Heart left ventricle (tissue), 16 donors: ENCODE measurements around the gene NXPE4. TPM values are rescaled to one million over a fixed set of nuclear protein-coding genes. Genes with fewer than 3 reads are reported as not detected.

Source experiments
- ATAC-seq, 4 donors: fragments of 200-7000 bp; cut with Tn5 transposase; one replicate each; pipeline ENCODE4 v1.9.1; 2020 to 2022; ENCODE audit warnings: moderate library complexity in 4 of 4, mild to moderate bottlenecking in 3 of 4, moderate number of reproducible peaks in 1 of 4
- DNase-seq, 5 donors: peaks; one replicate each; pipeline ENCODE4 v3.0.0-alpha.2; 2020
- H3K27ac ChIP-seq, 12 donors: fragments of 200-600 bp; sonication (generic) in 4 of 12; one replicate each; pipeline versions ENCODE4 v1.5.0 to v1.8.0; 2016 to 2022; ENCODE audit warnings: mild to moderate bottlenecking in 2 of 12
- H3K27me3 ChIP-seq, 9 donors: fragments of 200-600 bp; sonication (generic) in 2 of 9; one replicate each; pipeline versions ENCODE4 v1.5.1 to v1.8.0; 2016 to 2022; ENCODE audit warnings: mild to moderate bottlenecking in 3 of 9
- H3K36me3 ChIP-seq, 9 donors: fragments of 200-600 bp; sonication (generic) in 2 of 9; one replicate each; pipeline versions ENCODE4 v1.5.0 to v1.8.0; 2018 to 2022; ENCODE audit warnings: mild to moderate bottlenecking in 2 of 9
- H3K4me1 ChIP-seq, 12 donors: fragments of 200-600 bp; sonication (generic) in 4 of 12; one replicate each; pipeline versions ENCODE4 v1.5.0 to v1.8.0; 2016 to 2022; ENCODE audit warnings: mild to moderate bottlenecking in 3 of 12
- H3K4me3 ChIP-seq, 12 donors: fragments of 200-600 bp; sonication (generic) in 4 of 12; one replicate each; pipeline versions ENCODE4 v1.5.0 to v1.8.0; 2017 to 2022; ENCODE audit warnings: mild to moderate bottlenecking in 9 of 12, moderate library complexity in 4 of 12
- H3K9me3 ChIP-seq, 12 donors: fragments of 200-600 bp; sonication (generic) in 4 of 12; one replicate each; pipeline versions ENCODE4 v1.5.0 to v1.8.0; 2016 to 2022; ENCODE audit warnings: mild to moderate bottlenecking in 1 of 12
- POLR2A ChIP-seq, 2 donors: fragments of 450-650 bp; IDR thresholded peaks; one replicate each; pipeline ENCODE4 v1.6.1; 2017; ENCODE audit warnings: antibody characterized with exemption in 2 of 2, mild to moderate bottlenecking in 2 of 2, moderate library complexity in 2 of 2
- WGBS, 4 donors: extraction: QIAGEN DNeasy Blood & Tissue Kit in 2 of 4; methylation state at CpG; one replicate each; pipeline versions ENCODE4 v1.1.5 to v1.1.7; 2013 to 2018; 5-methylcytosine and 5-hydroxymethylcytosine counted together
- intact Hi-C, 10 donors: fragments of 100-400 bp; cut with DNase I; formaldehyde crosslinking; loops; one replicate each; pipeline versions ENCODE4 v1.11.1 to v1.14.2; 2022
- polyA plus RNA-seq, 2 donors: library from polyadenylated mRNA; stranded (reverse); fragments of 200-250 nt; gene quantifications; one replicate each; pipeline ENCODE4 v1.2.3, GENCODE V29; 2013
- total RNA-seq, 9 donors: library from RNA; depleted of rRNA in 2 of 9; stranded (reverse); fragments of >200 nt in 2 of 9; fragmentation: NEBNext Ultra II Directional in 3 of 9; extraction: Animal tissue kit (Norgen Biotek cat#: 25700) in 3 of 9; gene quantifications; one replicate each; pipeline versions ENCODE4 v1.1.0 to v1.2.4, GENCODE V29; 2016 to 2023
- TF ChIP-seq, protein P1 (sequence below), 12 donors: fragments of 200-600 bp; sonication (generic) in 4 of 12; IDR thresholded peaks; one replicate each; pipeline versions ENCODE4 v1.5.0 to v1.8.0; 2018 to 2022; ENCODE audit warnings: antibody characterized with exemption in 12 of 12, mild to moderate bottlenecking in 5 of 12
- donor health status: ischemic (EF 13 %, LVEDD 7.1; RV severe dilation, severe dysfunction).
- donor health status: healthy with polysubstance abuse.
- donor health status: DM: no; HTN: yes; CAD: no.
- donor health status: DM: no; HTN: no; CAD: no.
- donor health status: ischemic (EF 25% LVEDD 6.9; RV normal size, moderate dysfunction).
- donor health status: ischemic (EF 25% LVEDD 5.7; RV mildly dilated, moderate dysfunction).
- donor health status: healthy.
- donor health status: DM: yes; HTN: yes; CAD: no.
- donor health status: ischemic (EF 35%, LVEDD 5.7; RV mildly dilated, moderate dysfunction).
- donor health status: nonischemic (EF 11% LVEDD 7.7; RV severe dilation, severe dysfunction).
- donor health status: DM: yes; HTN: yes; CAD: no.
- donor health status: PGD.
- donor health status: ischemic (EF 29% LVEDD 5.4; RV normal size, mild dysfunction).
- donor health status: nonischemic (EF 23%, LVEDD 6.1; RV moderate dilation, normal function).

NXPE4 gene
- total and polyA plus RNA-seq, 11 donors: not detected

DNA sequence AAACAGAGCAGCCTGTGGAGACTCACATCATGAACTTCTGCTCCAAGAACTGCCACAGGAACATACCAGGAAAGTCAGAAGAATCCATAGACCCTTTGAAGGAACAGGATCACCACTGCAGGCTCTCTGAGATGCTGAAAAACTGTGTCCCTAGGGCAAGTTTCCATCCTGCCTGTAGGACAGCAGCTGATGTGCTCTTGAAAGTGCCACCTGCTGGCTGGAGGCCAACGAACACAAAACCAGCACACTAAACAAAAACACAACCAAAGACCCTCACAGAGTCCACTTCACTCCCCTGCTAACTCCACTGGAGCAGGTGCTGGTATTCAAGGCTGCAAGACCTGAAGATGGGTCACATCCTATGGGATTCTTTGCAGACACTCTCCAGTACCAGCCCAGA lies 23.9 kb downstream of the NXPE4 start:
- peaks cover 0 to 23% (median 0%) of the 10 kb centered on the region in 12 donors for H3K9me3 ChIP-seq
- DNase-seq (no peak), ATAC-seq (no peak)
- no peaks in the 10 kb centered on the region for H3K36me3 ChIP-seq
- H3K4me1 ChIP-seq: no peaks in the 10 kb centered on the region
- no peak for TF ChIP-seq POLR2A (IDR thresholded peaks at IDR 0.05)
- TF ChIP-seq, protein P1, sequence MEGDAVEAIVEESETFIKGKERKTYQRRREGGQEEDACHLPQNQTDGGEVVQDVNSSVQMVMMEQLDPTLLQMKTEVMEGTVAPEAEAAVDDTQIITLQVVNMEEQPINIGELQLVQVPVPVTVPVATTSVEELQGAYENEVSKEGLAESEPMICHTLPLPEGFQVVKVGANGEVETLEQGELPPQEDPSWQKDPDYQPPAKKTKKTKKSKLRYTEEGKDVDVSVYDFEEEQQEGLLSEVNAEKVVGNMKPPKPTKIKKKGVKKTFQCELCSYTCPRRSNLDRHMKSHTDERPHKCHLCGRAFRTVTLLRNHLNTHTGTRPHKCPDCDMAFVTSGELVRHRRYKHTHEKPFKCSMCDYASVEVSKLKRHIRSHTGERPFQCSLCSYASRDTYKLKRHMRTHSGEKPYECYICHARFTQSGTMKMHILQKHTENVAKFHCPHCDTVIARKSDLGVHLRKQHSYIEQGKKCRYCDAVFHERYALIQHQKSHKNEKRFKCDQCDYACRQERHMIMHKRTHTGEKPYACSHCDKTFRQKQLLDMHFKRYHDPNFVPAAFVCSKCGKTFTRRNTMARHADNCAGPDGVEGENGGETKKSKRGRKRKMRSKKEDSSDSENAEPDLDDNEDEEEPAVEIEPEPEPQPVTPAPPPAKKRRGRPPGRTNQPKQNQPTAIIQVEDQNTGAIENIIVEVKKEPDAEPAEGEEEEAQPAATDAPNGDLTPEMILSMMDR (IDR thresholded peaks at IDR 0.05): no peak
- H3K27ac ChIP-seq: no peak overlapping the region
- H3K27me3 ChIP-seq: no peaks in the 10 kb centered on the region
- intact Hi-C loops: no loop called here
- H3K4me3 ChIP-seq: no peak overlapping the region
- WGBS, 4 donors: 37 to 63% (median 45%) methylated on average over 1 of the region's 1 CpG

DNA sequence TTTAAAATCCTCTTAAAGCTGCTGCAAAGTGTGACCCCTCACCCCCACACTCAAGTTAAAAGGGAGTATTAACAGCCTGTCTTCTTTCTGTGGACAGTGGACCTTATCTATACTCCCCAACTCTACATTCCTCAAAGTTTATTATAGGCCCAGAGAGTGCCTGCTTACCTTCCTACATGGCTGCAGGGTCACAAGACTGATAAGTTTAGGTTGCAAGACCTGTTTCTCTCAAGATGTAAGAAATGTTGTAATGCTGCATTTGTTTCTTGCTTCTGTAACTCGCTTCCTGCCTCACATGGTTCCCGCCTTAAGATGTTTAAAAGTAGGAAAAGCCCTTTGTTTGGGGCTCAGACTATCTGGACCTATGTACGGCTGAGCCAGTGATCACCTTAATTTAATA lies 25.8 kb downstream of the NXPE4 start:
- H3K27ac ChIP-seq: no peak overlapping the region
- H3K4me3 ChIP-seq: no peak overlapping the region
- H3K36me3 ChIP-seq: no peaks in the 10 kb centered on the region
- no peak for DNase-seq
- no peaks in the 10 kb centered on the region for H3K27me3 ChIP-seq
- intact Hi-C loops: no loop called here
- peaks cover 0 to 9% (median 0%) of the 10 kb centered on the region in 12 donors for H3K9me3 ChIP-seq
- WGBS, 4 donors: 71 to 92% (median 72%) methylated on average over 3 of the region's 3 CpGs
- H3K4me1 ChIP-seq: no peaks in the 10 kb centered on the region
- ATAC-seq: no peak
- no peak for TF ChIP-seq POLR2A (IDR thresholded peaks at IDR 0.05)
- TF ChIP-seq, protein P1 (IDR thresholded peaks at IDR 0.05): no peak

DNA sequence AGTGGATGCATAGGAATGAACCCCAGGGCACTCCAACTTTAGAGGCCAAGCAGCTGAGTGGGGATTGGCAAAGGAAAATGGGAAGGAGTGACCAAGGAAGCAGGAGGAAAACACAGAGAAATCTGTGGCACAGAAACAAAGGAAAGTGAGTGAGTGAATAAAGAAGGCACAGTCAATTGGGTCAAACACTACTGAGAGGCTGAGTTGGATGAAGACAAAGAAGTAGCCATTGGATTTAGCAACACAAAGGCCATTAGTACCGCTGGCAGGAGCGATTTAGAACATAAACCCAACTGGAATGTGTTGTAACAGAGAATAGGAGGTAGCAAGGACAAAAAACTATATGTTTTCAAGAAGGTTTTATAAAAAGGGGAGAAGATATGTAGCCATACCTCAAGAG lies 29.3 kb downstream of the NXPE4 start:
- intact Hi-C loops: no loop called here
- DNase-seq (no peak), ATAC-seq (no peak)
- TF ChIP-seq, protein P1 (IDR thresholded peaks at IDR 0.05): no peak
- TF ChIP-seq POLR2A (IDR thresholded peaks at IDR 0.05): no peak
- H3K27me3 ChIP-seq: no peaks in the 10 kb centered on the region
- no peak overlapping the region for H3K4me3 ChIP-seq
- no peaks in the 10 kb centered on the region for H3K4me1 ChIP-seq
- H3K27ac ChIP-seq: no peak overlapping the region
- no peaks in the 10 kb centered on the region for H3K36me3 ChIP-seq
- H3K9me3 ChIP-seq: peaks cover 0 to 4% (median 0%) of the 10 kb centered on the region in 12 donors
- WGBS, 4 donors: 47 to 66% (median 60%) methylated on average over 2 of the region's 2 CpGs

DNA sequence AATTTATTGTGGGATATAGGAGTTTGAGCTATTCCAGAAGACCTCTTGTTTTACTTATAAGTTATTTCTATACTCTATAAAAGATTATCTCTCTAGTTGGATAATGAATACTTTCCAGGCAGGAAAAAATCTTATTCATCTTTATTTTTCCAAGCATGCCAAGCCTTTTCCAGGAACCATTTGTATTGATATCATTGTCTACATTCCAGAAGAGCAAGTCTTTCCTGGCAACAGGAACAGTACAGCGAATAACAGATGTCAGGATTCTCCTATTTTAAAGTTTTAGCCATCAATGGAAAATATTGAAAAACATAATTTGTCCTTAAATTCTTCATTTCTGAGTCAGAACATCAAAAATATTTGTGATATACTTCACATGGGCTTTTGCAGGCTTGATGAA lies 30.8 kb downstream of the NXPE4 start:
- Histone ChIP-seq H3K4me3 (no peak overlapping the region), H3K4me1 (no peaks in the 10 kb centered on the region), H3K27me3 (no peaks in the 10 kb centered on the region), H3K9me3 (peaks cover 0 to 4% (median 0%) of the 10 kb centered on the region in 12 donors), H3K36me3 (no peaks in the 10 kb centered on the region), H3K27ac (no peak overlapping the region)
- ATAC-seq (no peak), DNase-seq (no peak)
- intact Hi-C loops: no loop called here
- 64 to 70% (median 66%) methylated on average over 1 of the region's 1 CpG for WGBS, 4 donors
- no peak for TF ChIP-seq POLR2A (IDR thresholded peaks at IDR 0.05)
- TF ChIP-seq, protein P1 (IDR thresholded peaks at IDR 0.05): no peak
